NCI-H460 (cell line): ENCODE results near the gene PPA1. TPM values are rescaled to one million over a fixed set of nuclear protein-coding genes. Genes with fewer than 3 reads are reported as not detected.
"Not testable (repeated sequence)": the region's sequence is repeated elsewhere in the genome, so short reads cannot be mapped to it uniquely, and the experiment has no call there.

Source experiments
- DNase-seq: peaks from one replicate; pipeline ENCODE4 v3.0.0-alpha.2; 2016; ENCODE audit warnings: low read depth; ENCODE audit errors: extremely low read depth
- total RNA-seq: library from RNA; depleted of rRNA; stranded (reverse); fragments of >200 nt; shearing (Covaris generic); gene quantifications from 2 replicates; pipeline ENCODE4 v1.2.3, GENCODE V29; 2014

Gene PPA1
- total RNA-seq, 1 experiment from 2014 or later: 397 TPM

GRCh38 chr10:70255329-70256299 lies 22.4 kb upstream of the PPA1 start:
- DNase-seq: no peak

GRCh38 chr10:70254778-70255328 lies 21.6 kb upstream of the PPA1 start:
- DNase-seq: no peak

GRCh38 chr10:70253878-70254765 lies 20.9 kb upstream of the PPA1 start:
- no peak for DNase-seq

- DNase-seq: no peak
Measured at GRCh38 chr10:70250961-70251680, 17.9 kb upstream of the PPA1 start.

GRCh38 chr10:70247360-70247759 lies 14.1 kb upstream of the PPA1 start:
- no peak for DNase-seq

- no peak for DNase-seq
Measured at GRCh38 chr10:70241081-70241480, 7.9 kb upstream of the PPA1 start.

GRCh38 chr10:70239986-70240385 lies 6.8 kb upstream of the PPA1 start:
- not testable (repeated sequence) for DNase-seq

GRCh38 chr10:70239077-70239976 lies 6.1 kb upstream of the PPA1 start:
- not testable (repeated sequence) for DNase-seq

- DNase-seq: not testable (repeated sequence)
Measured at GRCh38 chr10:70237958-70238536, 4.8 kb upstream of the PPA1 start.

GRCh38 chr10:70234668-70235447 lies 1.6 kb upstream of the PPA1 start:
- DNase-seq: no peak

GRCh38 chr10:70233939-70234300 lies 691 bp upstream of the PPA1 start:
- DNase-seq: no peak

GRCh38 chr10:70232859-70233108 lies 445 bp downstream of the PPA1 start:
- no peak for DNase-seq

GRCh38 chr10:70232155-70232858 lies 922 bp downstream of the PPA1 start:
- peak; percentile 23 for DNase-seq

GRCh38 chr10:70228491-70228890 lies 4.7 kb downstream of the PPA1 start:
- DNase-seq: no peak

- no peak for DNase-seq
Measured at GRCh38 chr10:70227548-70228320, 5.5 kb downstream of the PPA1 start.

GRCh38 chr10:70223728-70224127 lies 9.5 kb downstream of the PPA1 start:
- DNase-seq: no peak

- not testable (repeated sequence) for DNase-seq
Measured at GRCh38 chr10:70222811-70223447, 10.3 kb downstream of the PPA1 start.
